GM23338 (cell line): ENCODE data around the gene BRD2. TPM values are rescaled to one million over a fixed set of nuclear protein-coding genes. Genes with fewer than 3 reads are reported as not detected.

Source experiments
- ATAC-seq: fragments of 200-7000 bp; cut with Tn5 transposase; 3 replicates; pipeline ENCODE4 v1.9.1; 2020
- DNase-seq: peaks from one replicate; pipeline ENCODE4 v3.0.0-alpha.2; 2015; ENCODE audit warnings: low spot score
- H2AFZ ChIP-seq: fragments of 200-600 bp; sonication (generic); 2 replicates; pipeline ENCODE4 v1.8.0; 2016; ENCODE audit warnings: antibody characterized with exemption, mild to moderate bottlenecking, moderate library complexity
- H3F3A ChIP-seq: fragments of 200-600 bp; sonication (generic); replicated peaks from 2 replicates; pipeline ENCODE4 v1.8.0; 2017; ENCODE audit warnings: antibody characterized with exemption, mixed run types, low read depth
- H3K27ac ChIP-seq: fragments of 200-600 bp; sonication (generic); 2 replicates; pipeline ENCODE4 v1.6.1; 2016; ENCODE audit warnings: low read depth
- H3K27me3 ChIP-seq: fragments of 200-600 bp; sonication (generic); 2 replicates; pipeline ENCODE4 v1.8.0; 2016; ENCODE audit warnings: mild to moderate bottlenecking, mixed run types, moderate library complexity; ENCODE audit not compliant: insufficient read depth
- H3K36me3 ChIP-seq: fragments of 200-600 bp; sonication (generic); 2 replicates; pipeline ENCODE4 v1.8.0; 2016; ENCODE audit warnings: mild to moderate bottlenecking; ENCODE audit not compliant: insufficient read depth
- H3K4me1 ChIP-seq: fragments of 200-600 bp; sonication (generic); 2 replicates; pipeline ENCODE4 v1.8.0; 2016; ENCODE audit warnings: mild to moderate bottlenecking, moderate library complexity; ENCODE audit not compliant: insufficient read depth
- H3K4me2 ChIP-seq: fragments of 200-600 bp; sonication (generic); 2 replicates; pipeline ENCODE4 v1.7.1; 2017; ENCODE audit warnings: mixed run types
- H3K4me3 ChIP-seq: fragments of 200-600 bp; sonication (generic); 2 replicates; pipeline ENCODE4 v1.6.1; 2016; ENCODE audit warnings: mixed run types
- H3K79me2 ChIP-seq: fragments of 200-600 bp; sonication (generic); replicated peaks from 2 replicates; pipeline ENCODE4 v1.8.0; 2017; ENCODE audit warnings: mild to moderate bottlenecking; ENCODE audit not compliant: insufficient read depth
- H3K9me2 ChIP-seq: fragments of 200-600 bp; sonication (generic); 2 replicates; pipeline ENCODE4 v1.8.0; 2017; ENCODE audit not compliant: insufficient read depth
- H4K20me1 ChIP-seq: fragments of 200-600 bp; sonication (generic); replicated peaks from 2 replicates; pipeline ENCODE4 v1.8.0; 2017; ENCODE audit warnings: mild to moderate bottlenecking; ENCODE audit not compliant: insufficient read depth
- H3K27ac Mint-ChIP-seq: 2 replicates; pipeline ENCODE4 v1.8.0; 2020; ENCODE audit warnings: inconsistent platforms, mild to moderate bottlenecking, moderate library complexity, mixed read lengths
- H3K27me3 Mint-ChIP-seq: 3 replicates; pipeline ENCODE4 v1.8.0; 2022; ENCODE audit warnings: low read depth, mild to moderate bottlenecking, moderate library complexity, mixed read lengths, inconsistent platforms; ENCODE audit not compliant: insufficient read depth, poor library complexity
- H3K36me3 Mint-ChIP-seq: 3 replicates; pipeline ENCODE4 v1.8.0; 2021; ENCODE audit warnings: low read depth, mild to moderate bottlenecking, inconsistent platforms, moderate library complexity, mixed read lengths
- H3K4me1 Mint-ChIP-seq: 3 replicates; pipeline ENCODE4 v1.8.0; 2020; ENCODE audit warnings: mild to moderate bottlenecking, inconsistent platforms, mixed read lengths
- H3K4me3 Mint-ChIP-seq: 3 replicates; pipeline ENCODE4 v1.8.0; 2021; ENCODE audit warnings: moderate library complexity, mild to moderate bottlenecking, inconsistent platforms, mixed read lengths
- H3K9me3 Mint-ChIP-seq: 3 replicates; pipeline ENCODE4 v1.8.0; 2020; ENCODE audit warnings: moderate library complexity, mild to moderate bottlenecking, inconsistent platforms, mixed read lengths
- CREB1 ChIP-seq: fragments of 250-450 bp; sonication (Bioruptor Pico); IDR thresholded peaks from 2 replicates; pipeline ENCODE4 v1.5.0; 2020; ENCODE audit warnings: low read depth, mild to moderate bottlenecking, moderate library complexity
- EZH2 ChIP-seq: fragments of 200-600 bp; sonication (generic); IDR thresholded peaks from one replicate; pipeline ENCODE4 v1.8.0; 2017; ENCODE audit warnings: antibody characterized with exemption, mild to moderate bottlenecking, low read depth; ENCODE audit not compliant: unreplicated experiment
- EZH2phosphoT487 ChIP-seq: fragments of 200-600 bp; sonication (generic); IDR thresholded peaks from one replicate; pipeline ENCODE4 v1.8.1; 2018; ENCODE audit warnings: antibody characterized with exemption; ENCODE audit not compliant: unreplicated experiment
- JUNB ChIP-seq: IDR thresholded peaks from one replicate; pipeline ENCODE4 v1.6.1; 2016; ENCODE audit warnings: antibody characterized with exemption; ENCODE audit not compliant: unreplicated experiment
- NANOG ChIP-seq: IDR thresholded peaks from 2 replicates; pipeline ENCODE4 v1.6.1; 2016; ENCODE audit warnings: antibody characterized with exemption, borderline replicate concordance
- POLR2AphosphoS5 ChIP-seq: IDR thresholded peaks from 2 replicates; pipeline ENCODE4 v1.6.1; 2016; ENCODE audit warnings: antibody characterized with exemption, low read depth
- REST ChIP-seq: IDR thresholded peaks from one replicate; pipeline ENCODE4 v1.6.1; 2018; ENCODE audit warnings: antibody characterized with exemption; ENCODE audit not compliant: unreplicated experiment
- STAT1 ChIP-seq: IDR thresholded peaks from one replicate; pipeline ENCODE4 v1.6.1; 2016; ENCODE audit warnings: antibody characterized with exemption; ENCODE audit not compliant: unreplicated experiment
- ZNF114 ChIP-seq: fragments of 250-450 bp; sonication (Bioruptor Pico); IDR thresholded peaks from 2 replicates; pipeline ENCODE4 v1.5.0; 2020; ENCODE audit warnings: mild to moderate bottlenecking, moderate library complexity
- ZNF331 ChIP-seq: fragments of 250-450 bp; sonication (Bioruptor Pico); IDR thresholded peaks from 2 replicates; pipeline ENCODE4 v1.5.0; 2020; ENCODE audit warnings: low read depth, mild to moderate bottlenecking, moderate library complexity
- ZNF462 ChIP-seq: fragments of 250-450 bp; sonication (Bioruptor Pico); IDR thresholded peaks from 2 replicates; pipeline ENCODE4 v1.5.0; 2020; ENCODE audit warnings: mild to moderate bottlenecking, moderate library complexity
- polyA plus RNA-seq: library from polyadenylated mRNA; unstranded; fragments of >200 nt; fragmentation: Nextera tagmentation; extraction: Ambion mirVana; gene quantifications from 2 replicates; pipeline ENCODE4 v1.2.1, GENCODE V29; 2016
- total RNA-seq: library from RNA; depleted of rRNA; stranded (reverse); fragments of >200 nt; shearing (Covaris generic); gene quantifications from 2 replicates; pipeline ENCODE4 v1.2.3, GENCODE V29; 2014
- TF ChIP-seq, protein P1 (sequence below): IDR thresholded peaks from 2 replicates; pipeline ENCODE4 v1.6.1; 2016; ENCODE audit warnings: antibody characterized with exemption
- TF ChIP-seq, protein P2 (sequence below), 2 experiments: fragments of 200-600 bp in 1 of 2; sonication (generic) in 1 of 2; conservative IDR thresholded peaks; 2 replicates each; pipeline versions ENCODE4 v1.5.1 to v1.6.1; 2016 to 2017; ENCODE audit warnings: antibody characterized with exemption in 2 of 2, low read depth in 2 of 2, mild to moderate bottlenecking in 2 of 2, moderate library complexity in 1 of 2

BRD2 gene
- total and polyA plus RNA-seq, 2 experiments from 2014 or later: 84.9 to 169 TPM

- Mint-ChIP-seq H3K27me3 (peaks cover 2% of the 10 kb centered on the region), H3K36me3 (no peaks in the 10 kb centered on the region), H3K4me1 (peaks cover 19% of the 10 kb centered on the region), H3K4me3 (no peak overlapping the region), H3K27ac (no peak overlapping the region), H3K9me3 (no peaks in the 10 kb centered on the region)
- Histone ChIP-seq H3F3A (no peaks in the 10 kb centered on the region), H3K79me2 (no peaks in the 10 kb centered on the region), H3K4me2 (no peak overlapping the region), H3K27me3 (no peaks in the 10 kb centered on the region), H3K36me3 (no peaks in the 10 kb centered on the region), H3K27ac (no peak overlapping the region), H2AFZ (no peak overlapping the region), H4K20me1 (no peaks in the 10 kb centered on the region), H3K4me1 (0 out of 2 replicates have a peak, but pooled peaks cover 6% of the 10 kb centered on the region), H3K4me3 (no peak overlapping the region), H3K9me2 (no peaks in the 10 kb centered on the region)
- ATAC-seq (no peak), DNase-seq (no peak)
- TF ChIP-seq ZNF462 (CRISPR knock-in tag) (no peak), REST (no peak), JUNB (no peak), EZH2phosphoT487 (no peak), ZNF331 (CRISPR knock-in tag) (no peak), CREB1 (CRISPR knock-in tag) (no peak), NANOG (no peak), ZNF114 (CRISPR knock-in tag) (no peak), EZH2 (no peak), POLR2AphosphoS5 (no peak), STAT1 (no peak)
- TF ChIP-seq, protein P1, sequence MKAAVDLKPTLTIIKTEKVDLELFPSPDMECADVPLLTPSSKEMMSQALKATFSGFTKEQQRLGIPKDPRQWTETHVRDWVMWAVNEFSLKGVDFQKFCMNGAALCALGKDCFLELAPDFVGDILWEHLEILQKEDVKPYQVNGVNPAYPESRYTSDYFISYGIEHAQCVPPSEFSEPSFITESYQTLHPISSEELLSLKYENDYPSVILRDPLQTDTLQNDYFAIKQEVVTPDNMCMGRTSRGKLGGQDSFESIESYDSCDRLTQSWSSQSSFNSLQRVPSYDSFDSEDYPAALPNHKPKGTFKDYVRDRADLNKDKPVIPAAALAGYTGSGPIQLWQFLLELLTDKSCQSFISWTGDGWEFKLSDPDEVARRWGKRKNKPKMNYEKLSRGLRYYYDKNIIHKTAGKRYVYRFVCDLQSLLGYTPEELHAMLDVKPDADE: no peak
- TF ChIP-seq, protein P2, sequence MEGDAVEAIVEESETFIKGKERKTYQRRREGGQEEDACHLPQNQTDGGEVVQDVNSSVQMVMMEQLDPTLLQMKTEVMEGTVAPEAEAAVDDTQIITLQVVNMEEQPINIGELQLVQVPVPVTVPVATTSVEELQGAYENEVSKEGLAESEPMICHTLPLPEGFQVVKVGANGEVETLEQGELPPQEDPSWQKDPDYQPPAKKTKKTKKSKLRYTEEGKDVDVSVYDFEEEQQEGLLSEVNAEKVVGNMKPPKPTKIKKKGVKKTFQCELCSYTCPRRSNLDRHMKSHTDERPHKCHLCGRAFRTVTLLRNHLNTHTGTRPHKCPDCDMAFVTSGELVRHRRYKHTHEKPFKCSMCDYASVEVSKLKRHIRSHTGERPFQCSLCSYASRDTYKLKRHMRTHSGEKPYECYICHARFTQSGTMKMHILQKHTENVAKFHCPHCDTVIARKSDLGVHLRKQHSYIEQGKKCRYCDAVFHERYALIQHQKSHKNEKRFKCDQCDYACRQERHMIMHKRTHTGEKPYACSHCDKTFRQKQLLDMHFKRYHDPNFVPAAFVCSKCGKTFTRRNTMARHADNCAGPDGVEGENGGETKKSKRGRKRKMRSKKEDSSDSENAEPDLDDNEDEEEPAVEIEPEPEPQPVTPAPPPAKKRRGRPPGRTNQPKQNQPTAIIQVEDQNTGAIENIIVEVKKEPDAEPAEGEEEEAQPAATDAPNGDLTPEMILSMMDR (conservative IDR thresholded peaks at IDR 0.05; ENCODE audit: low read depth in 2 of 2): no peak
Measured at GRCh38 chr6:32943864-32944649, 24.3 kb upstream of the BRD2 start.
